ENCODE measurements around the gene ACMSD. TPM values are rescaled to one million over a fixed set of nuclear protein-coding genes. Genes with fewer than 3 reads are reported as not detected.
A peak's percentile ranks its signal among the peaks of the same experiment; 100 is the strongest.

ACMSD gene
- total and polyA plus RNA-seq, 2 donors (not counting 1 experiment from before 2014, with no cell fraction given), result not detected

GRCh38 chr2:134934150-134934549 lies 95.7 kb downstream of the ACMSD start:
- no peak overlapping the region for H3K9ac ChIP-seq (ENCODE audit: insufficient read depth, low read length)
- no peaks in the 10 kb centered on the region for H3K27me3 ChIP-seq (ENCODE audit: control insufficient read depth, insufficient read depth, low read length)
- DNase-seq (ENCODE audit: low read depth in 2 of 2), result no peak
- H3K36me3 ChIP-seq (ENCODE audit: control insufficient read depth, insufficient read depth, low read length), result no peaks in the 10 kb centered on the region
- H4K20me1 ChIP-seq (ENCODE audit: control insufficient read depth, extremely low read depth, insufficient read depth, low read length), result no peaks in the 10 kb centered on the region
- H3K79me2 ChIP-seq (ENCODE audit: control insufficient read depth, insufficient read depth, low read length), result peaks cover 76% of the 10 kb centered on the region
- H3K4me2 ChIP-seq (ENCODE audit: extremely low read depth, insufficient read depth, low read length), result no peak overlapping the region
- H3K9me3 ChIP-seq (ENCODE audit: control insufficient read depth, insufficient read depth, low read depth, low read length), result no peaks in the 10 kb centered on the region
- H2AFZ ChIP-seq (ENCODE audit: low read length), result no peak overlapping the region
- H3K27ac ChIP-seq (ENCODE audit: insufficient read depth, low read length), result no peak overlapping the region
- H3K4me1 ChIP-seq (ENCODE audit: control insufficient read depth, extremely low read depth, insufficient read depth, low read length), result peaks cover 4% of the 10 kb centered on the region
- no peak for TF ChIP-seq CTCF (conservative IDR thresholded peaks at IDR 0.05 in 1 of 2, IDR thresholded peaks at IDR 0.05 in 1 of 2; ENCODE audit: low read depth in 1 of 2, low read length in 2 of 2)
- TF ChIP-seq EZH2 (IDR thresholded peaks at IDR 0.05; ENCODE audit: low read length, missing control alignments), result no peak
- no peak overlapping the region for H3K4me3 ChIP-seq (replicated peaks in 1 of 4; ENCODE audit: control extremely low read depth in 1 of 4, insufficient read depth in 1 of 4, low read depth in 3 of 4, low read length in 4 of 4)

GRCh38 chr2:134934641-134935040 lies 96.2 kb downstream of the ACMSD start:
- Histone ChIP-seq H2AFZ (ENCODE audit: low read length) (no peak overlapping the region), H3K9ac (ENCODE audit: insufficient read depth, low read length) (no peak overlapping the region), H3K27ac (ENCODE audit: insufficient read depth, low read length) (no peak overlapping the region), H3K79me2 (ENCODE audit: control insufficient read depth, insufficient read depth, low read length) (peaks cover 71% of the 10 kb centered on the region), H3K4me1 (ENCODE audit: control insufficient read depth, extremely low read depth, insufficient read depth, low read length) (peaks cover 4% of the 10 kb centered on the region), H4K20me1 (ENCODE audit: control insufficient read depth, extremely low read depth, insufficient read depth, low read length) (no peaks in the 10 kb centered on the region), H3K36me3 (ENCODE audit: control insufficient read depth, insufficient read depth, low read length) (no peaks in the 10 kb centered on the region), H3K4me2 (ENCODE audit: extremely low read depth, insufficient read depth, low read length) (no peak overlapping the region), H3K4me3 (replicated peaks in 1 of 4; ENCODE audit: control extremely low read depth in 1 of 4, insufficient read depth in 1 of 4, low read depth in 3 of 4, low read length in 4 of 4) (no peak overlapping the region), H3K9me3 (ENCODE audit: control insufficient read depth, insufficient read depth, low read depth, low read length) (no peaks in the 10 kb centered on the region), H3K27me3 (ENCODE audit: control insufficient read depth, insufficient read depth, low read length) (no peaks in the 10 kb centered on the region)
- TF ChIP-seq CTCF (conservative IDR thresholded peaks at IDR 0.05 in 1 of 2, IDR thresholded peaks at IDR 0.05 in 1 of 2; ENCODE audit: low read depth in 1 of 2, low read length in 2 of 2) (no peak), EZH2 (IDR thresholded peaks at IDR 0.05; ENCODE audit: low read length, missing control alignments) (no peak)
- peak; percentile 4 to 15 for DNase-seq (ENCODE audit: low read depth in 2 of 2)

- TF ChIP-seq EZH2 (IDR thresholded peaks at IDR 0.05; ENCODE audit: low read length, missing control alignments) (no peak), CTCF (conservative IDR thresholded peaks at IDR 0.05 in 1 of 2, IDR thresholded peaks at IDR 0.05 in 1 of 2; ENCODE audit: low read depth in 1 of 2, low read length in 2 of 2) (no peak)
- Histone ChIP-seq H3K27me3 (ENCODE audit: control insufficient read depth, insufficient read depth, low read length) (no peaks in the 10 kb centered on the region), H3K79me2 (ENCODE audit: control insufficient read depth, insufficient read depth, low read length) (peaks cover 54% of the 10 kb centered on the region), H3K4me1 (ENCODE audit: control insufficient read depth, extremely low read depth, insufficient read depth, low read length) (peaks cover 4% of the 10 kb centered on the region), H3K9ac (ENCODE audit: insufficient read depth, low read length) (no peak overlapping the region), H2AFZ (ENCODE audit: low read length) (no peak overlapping the region), H3K4me3 (replicated peaks in 1 of 4; ENCODE audit: control extremely low read depth in 1 of 4, insufficient read depth in 1 of 4, low read depth in 3 of 4, low read length in 4 of 4) (no peak overlapping the region), H4K20me1 (ENCODE audit: control insufficient read depth, extremely low read depth, insufficient read depth, low read length) (no peaks in the 10 kb centered on the region), H3K36me3 (ENCODE audit: control insufficient read depth, insufficient read depth, low read length) (peaks cover 4% of the 10 kb centered on the region), H3K27ac (ENCODE audit: insufficient read depth, low read length) (no peak overlapping the region), H3K9me3 (ENCODE audit: control insufficient read depth, insufficient read depth, low read depth, low read length) (no peaks in the 10 kb centered on the region), H3K4me2 (ENCODE audit: extremely low read depth, insufficient read depth, low read length) (no peak overlapping the region)
- no peak for DNase-seq (ENCODE audit: low read depth in 2 of 2)
Observed at GRCh38 chr2:134936691-134937090, 98.3 kb downstream of the ACMSD start.

All from fibroblast of lung (primary cell).